Anterior cingulate cortex (tissue), 58 donors: Measurements from ENCODE around the gene CDH23.
A peak's percentile ranks its signal among the peaks of the same experiment; 100 is the strongest.

ENCODE experiments used
- DNase-seq, 58 donors: peaks; one replicate each; lab custom pipeline; 2025; lab: John Stamatoyannopoulos, UW

Gene CDH23

DNA sequence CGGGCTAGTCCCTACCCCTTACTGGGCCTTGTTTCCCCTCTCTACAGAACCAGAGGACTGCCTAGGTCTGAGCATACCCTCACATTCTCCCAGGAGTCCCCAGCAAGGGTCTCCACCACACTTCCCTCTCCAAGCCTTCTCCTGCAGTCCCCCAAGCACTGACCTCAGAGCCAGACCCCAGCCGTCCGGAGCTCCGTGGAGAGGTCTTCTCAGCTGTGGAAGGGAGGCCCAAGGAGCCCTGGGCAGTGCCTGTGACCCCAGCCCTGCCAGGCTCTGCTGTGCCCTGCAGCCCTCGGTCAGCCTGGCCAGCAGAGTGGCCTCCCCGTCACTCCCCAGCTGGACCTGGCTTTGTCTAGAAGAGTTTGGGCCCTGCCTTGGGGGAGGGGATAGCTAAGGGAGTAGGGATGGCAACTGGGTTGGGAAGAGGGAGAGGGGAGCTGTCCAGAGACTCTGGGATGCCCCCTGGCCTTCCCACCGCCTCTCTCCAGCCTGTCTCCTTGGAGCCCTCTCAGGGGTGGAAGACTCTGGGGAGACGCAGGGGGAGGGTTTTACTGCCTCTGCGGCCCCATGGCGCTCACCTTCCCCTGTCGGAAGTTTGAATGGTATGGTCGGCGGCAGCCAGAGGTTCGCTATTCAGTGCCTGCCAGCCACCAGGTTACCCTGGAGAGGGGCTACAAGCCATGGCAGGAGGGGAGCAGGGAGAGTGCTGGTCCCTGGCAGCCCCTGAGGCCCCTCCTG, 322.9 kb downstream of the CDH23 start, which contains the start of gene C10orf105:
TSS of gene C10orf105 (minus strand) at position 315 of the 738 bp plus-strand sequence. CDS start 3,441 bp downstream, outside the sequence.
- peak in 16 of 58 donors; percentile 18 to 83 (median 34) for DNase-seq

DNA sequence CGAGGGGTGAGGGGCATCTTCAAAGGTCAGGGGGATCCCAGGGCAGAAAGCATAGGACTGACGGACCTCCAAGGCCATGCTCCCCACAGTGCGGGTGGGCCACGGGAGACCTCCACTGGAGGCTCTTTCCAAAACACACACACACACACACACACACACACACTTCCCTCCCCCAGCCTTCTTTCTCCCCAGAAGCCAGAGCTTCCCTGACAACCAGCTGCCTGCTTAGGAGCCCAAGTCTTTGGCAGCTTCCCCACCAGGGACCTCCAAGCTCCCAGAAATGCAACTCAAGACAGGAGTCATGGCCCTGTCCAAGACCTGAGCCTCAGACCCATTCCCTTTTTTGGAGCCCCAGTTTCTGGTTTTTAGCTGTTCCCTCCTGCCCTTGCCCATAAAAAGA, 323.6 kb downstream of the CDH23 start:
- DNase-seq, result peak in 3 of 58 donors; percentile 29 to 74 (median 46)

DNA sequence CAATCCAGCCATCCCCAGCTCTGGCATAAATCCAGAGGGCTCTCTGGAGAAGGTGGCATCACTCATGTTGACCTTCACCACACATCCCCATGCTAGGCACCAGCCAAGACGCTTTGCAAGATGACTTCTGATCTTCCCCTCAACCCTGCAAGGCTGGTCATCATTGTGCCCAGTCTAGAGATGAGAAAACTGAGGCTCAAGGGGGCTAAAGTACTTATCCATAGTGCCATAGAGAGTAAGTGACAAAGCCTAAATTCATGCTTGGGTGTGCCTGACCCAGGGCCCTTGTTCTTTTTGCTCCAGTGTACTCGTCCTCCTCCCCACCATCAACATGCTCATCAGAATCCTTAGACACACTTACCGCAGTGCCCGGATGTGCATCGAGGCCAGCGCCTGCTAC, 324.6 kb downstream of the CDH23 start:
- no peak for DNase-seq

DNA sequence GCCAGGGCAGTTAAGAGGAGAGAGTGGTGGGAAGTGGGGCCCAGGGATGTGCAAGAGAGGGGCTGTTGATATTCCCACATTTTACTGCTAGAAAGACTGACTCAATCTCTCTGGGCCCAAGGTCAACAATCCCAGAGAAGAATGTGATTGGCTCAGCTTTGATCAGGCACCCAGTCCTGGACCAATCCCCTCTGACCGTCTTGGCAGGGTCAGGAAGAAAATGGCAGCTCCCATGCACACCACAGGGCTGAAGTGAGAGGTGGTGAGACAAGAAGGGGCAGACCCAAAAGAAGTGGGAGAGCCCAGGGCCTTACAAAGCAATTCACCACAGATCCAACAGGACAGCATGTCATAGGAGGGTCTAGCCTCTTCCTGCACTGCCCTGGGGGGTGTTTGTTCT, 326.1 kb downstream of the CDH23 start:
- DNase-seq, result no peak

DNA sequence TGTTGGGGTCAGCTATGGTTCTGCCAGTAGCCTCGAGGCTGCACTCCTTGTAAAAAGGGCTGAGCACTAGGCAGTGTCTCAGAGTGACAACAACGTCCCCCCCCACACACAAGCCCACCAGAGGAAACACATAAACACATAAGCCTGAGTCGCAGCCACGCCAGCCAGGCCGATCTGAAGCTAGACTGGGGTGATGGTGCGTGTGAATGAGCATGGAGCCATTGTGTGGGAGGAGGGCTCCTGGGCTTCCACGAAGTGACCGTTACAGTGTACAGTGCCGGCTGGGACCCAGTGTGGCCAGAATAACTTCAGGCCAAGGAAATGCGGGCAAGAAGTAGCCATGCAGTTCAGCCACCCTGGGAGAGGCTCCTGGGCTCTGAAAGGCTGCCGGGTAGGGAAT, 326.6 kb downstream of the CDH23 start:
- DNase-seq, result no peak

DNA sequence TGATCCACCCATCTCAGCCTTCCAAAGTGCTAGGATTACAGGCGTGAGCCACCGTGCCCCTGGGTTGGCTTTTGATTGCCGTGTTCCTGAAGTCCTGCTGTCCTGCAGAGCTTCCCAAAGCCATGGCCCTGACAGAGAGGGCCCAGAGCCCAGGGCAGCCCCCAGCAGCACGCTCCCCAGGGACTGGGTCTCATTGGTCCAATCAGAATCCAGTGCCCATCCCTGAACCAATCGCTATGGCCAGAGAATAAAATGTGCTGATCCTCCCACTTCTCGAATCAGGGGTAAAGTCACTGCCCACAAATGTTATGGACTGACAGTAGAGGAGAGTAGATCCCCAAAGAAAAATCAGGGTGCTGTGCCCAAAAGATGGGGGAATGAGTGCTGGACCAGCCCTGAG, 327.8 kb downstream of the CDH23 start:
- DNase-seq, result no peak

DNA sequence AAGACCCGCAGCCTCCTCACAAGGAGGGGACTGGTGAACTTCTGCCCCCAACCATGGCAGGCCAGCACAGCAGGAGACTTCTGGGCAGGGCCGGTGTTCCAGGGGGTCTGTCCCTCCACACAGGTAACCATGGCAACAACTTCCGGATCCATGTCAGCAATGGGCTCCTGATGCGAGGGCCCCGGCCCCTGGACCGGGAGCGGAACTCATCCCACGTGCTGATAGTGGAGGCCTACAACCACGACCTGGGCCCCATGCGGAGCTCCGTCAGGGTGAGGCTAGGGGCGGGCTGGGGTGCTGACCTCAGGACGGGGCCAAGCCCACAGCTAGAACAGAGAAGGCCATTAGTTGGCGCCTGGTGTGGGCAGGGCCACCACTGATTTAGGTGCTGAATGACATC, 328.5 kb downstream of the CDH23 start:
- DNase-seq, result no peak

DNA sequence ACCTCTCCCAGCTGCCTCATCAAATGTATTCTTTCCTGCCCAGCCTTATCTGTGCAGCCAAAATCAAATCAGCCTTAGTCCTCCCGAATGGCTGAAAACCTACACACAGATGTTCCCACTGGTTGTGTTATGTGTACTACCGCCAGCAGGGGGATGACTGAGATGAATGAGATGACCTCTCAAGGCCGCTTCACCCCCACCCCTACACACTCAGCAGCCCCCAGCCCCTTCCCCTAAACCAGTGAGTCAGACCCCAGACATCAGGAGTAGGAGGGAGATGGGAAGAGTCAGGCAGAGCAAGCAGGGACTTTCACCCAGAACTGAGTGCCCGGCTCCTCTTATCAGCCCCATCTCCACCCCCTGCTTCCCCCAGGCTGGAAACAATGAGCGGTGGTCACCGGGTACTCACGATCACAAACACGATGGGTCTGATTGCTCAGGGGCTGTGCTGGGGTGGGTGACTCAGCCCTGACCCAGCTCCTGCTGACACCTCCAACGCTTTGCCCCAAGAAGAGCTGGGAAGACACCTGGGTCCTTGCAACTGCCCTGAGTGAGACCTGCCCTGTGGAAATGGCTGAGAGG, 329.4 kb downstream of the CDH23 start:
- no peak for DNase-seq

DNA sequence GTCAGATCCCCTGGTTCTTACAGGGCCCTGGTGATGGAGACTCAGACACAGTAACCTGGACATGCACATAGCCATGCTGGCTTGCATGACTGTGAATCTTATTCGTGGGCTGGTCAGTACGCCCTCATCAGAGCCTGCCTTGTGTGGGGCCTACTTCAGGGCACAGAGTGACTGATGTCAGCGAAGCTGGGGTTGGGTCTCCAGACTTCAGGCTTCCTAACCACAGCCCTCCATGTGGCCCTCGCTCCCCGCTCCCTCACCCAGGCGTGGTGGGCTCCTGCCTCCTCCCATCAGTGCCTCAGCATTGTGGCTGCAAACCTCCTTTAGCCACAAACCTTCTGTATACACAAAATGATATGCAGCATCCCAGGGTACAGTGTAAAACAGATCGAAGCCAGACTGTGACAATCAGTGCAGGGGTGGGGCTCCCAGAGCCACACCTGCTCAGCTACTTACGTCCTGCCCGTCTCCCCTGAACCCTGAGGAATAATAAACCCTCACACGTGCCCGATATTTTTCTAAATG, 329.9 kb downstream of the CDH23 start:
- no peak for DNase-seq

DNA sequence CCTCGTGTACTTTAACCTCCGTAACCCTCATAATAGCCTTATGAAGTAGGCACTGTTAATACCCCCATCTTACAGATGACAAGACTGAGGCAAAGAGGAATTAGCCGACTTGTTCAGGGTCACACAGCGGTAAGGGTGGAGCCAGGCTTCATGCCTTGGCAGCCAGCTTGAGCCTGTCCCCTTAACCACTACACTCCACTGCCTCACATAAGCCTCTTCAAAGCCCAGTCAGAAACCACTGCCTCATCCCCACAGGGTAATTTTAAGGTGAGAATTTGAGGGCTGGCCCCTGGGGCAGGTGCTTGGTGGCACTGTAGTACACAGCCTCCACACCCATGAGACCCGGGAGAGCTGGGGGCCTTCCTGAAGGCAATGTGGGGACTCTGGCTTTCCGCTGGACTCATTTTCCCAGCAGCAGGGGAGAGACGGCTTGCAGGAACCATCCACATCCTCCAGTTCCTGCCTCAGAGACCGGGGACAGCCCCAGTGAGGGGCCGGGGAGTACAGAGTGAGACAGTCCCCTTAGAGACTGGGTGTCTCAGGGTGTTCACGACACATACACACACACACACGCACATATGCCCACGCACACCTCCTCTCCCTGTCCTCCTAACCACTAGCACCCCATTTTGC, 330.5 kb downstream of the CDH23 start:
- DNase-seq, result no peak

DNA sequence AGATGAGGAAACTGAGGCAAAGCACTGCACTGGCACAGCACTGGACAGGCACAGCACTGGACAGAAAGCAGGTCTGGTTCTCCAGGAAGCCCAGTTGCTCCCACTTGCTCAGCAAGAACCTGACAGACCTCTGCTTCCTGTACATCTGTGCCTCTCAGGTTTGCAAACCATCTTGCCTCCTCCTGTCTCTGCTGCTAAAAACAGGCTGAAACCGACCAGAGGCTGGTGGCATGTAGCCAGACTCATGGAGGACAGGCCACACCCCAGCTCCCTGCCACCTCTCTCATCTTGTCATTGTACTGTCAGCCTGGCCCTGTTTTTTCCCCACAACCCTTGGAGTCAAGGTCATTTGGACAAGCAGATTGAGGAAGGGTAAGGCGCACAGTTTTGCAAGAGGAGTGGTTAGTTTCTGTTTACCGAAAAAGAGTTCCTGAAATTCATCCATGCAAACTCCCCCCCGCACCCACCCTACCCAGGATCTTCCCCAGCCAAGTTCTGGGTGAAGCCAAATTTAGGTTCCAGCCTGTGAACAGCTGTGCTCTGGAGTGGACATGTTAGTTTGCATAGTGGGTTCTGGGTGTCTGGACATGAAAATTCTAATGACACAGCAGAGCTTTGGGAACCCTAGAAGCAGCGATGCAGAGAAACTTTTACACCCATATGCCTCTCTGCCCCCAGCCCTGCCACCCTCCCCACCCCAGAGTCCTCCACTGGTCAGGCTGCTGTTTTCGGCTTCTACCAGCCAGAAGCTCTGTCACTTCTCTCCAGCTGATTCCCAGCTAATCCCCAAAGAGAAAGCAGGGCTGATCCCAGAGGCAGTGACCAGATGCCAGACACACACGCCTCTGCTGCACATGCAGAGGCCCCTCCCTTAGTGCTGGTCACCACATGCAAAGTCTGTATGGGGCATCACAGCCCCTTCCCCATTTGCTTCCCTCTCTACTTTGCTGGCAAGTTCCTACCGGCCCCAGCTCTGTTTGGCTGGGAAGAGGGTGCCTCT, 331.3 kb downstream of the CDH23 start:
- DNase-seq, result peak in 6 of 58 donors; percentile 10 to 63 (median 20)

DNA sequence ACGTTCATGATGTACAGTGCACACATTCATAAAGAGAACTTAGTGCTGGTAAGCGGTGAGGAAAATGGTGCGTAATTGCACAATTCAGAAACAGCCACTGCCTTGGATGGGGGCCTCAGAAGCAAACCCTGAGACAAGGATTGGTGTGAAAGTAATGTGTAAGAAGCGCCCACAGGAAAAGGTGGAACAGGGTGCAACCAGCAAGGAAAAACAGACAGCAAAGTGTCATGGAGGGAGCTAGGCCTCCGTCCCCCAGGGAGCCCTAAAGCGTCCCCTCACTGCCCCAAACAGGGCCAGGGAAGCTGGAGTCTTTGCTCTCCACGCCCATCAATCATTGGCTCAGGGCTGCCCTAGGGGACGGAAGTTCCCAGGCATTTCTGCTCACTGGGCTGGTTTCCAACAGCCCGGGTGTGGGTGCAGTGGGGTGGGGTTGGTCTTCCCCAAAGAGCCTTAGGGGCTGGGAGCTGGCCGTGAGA, 332.5 kb downstream of the CDH23 start:
- DNase-seq, result peak in 3 of 58 donors; percentile 18 to 36 (median 21)

DNA sequence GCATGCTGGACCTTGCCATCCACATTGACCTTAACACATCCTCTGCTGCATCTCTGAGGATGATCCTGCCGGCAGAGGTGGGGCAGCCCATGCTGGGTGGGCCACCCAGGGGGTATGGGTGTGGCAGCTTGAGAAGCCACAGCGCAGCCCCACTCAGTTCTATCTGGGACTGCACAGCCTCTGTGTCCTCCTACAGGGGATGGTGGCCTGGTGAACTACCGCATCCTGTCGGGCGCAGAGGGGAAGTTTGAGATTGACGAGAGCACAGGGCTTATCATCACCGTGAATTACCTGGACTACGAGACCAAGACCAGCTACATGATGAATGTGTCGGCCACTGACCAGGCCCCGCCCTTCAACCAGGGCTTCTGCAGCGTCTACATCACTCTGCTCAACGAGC, 335.1 kb downstream of the CDH23 start:
- DNase-seq, result no peak

DNA sequence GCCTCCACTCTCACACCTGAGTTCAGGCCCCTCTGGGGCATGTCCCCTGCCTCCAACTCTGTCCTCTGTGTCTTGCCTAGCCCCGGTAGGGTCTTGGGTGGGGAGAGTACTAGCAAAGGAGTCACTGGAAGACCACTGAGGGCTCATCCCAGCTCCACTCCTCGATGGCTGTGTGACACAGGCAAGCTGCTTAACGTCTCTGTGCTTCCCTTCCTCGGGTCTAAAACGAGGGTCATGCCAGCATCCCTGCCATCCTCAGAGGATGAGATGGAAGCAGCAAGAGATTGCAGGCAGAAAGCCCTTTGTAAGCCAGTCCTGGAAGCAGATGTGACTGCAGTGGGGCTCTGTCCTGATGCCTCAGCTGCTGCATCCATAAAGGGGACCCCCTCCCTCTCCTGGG, 338.1 kb downstream of the CDH23 start:
- DNase-seq, result no peak

DNA sequence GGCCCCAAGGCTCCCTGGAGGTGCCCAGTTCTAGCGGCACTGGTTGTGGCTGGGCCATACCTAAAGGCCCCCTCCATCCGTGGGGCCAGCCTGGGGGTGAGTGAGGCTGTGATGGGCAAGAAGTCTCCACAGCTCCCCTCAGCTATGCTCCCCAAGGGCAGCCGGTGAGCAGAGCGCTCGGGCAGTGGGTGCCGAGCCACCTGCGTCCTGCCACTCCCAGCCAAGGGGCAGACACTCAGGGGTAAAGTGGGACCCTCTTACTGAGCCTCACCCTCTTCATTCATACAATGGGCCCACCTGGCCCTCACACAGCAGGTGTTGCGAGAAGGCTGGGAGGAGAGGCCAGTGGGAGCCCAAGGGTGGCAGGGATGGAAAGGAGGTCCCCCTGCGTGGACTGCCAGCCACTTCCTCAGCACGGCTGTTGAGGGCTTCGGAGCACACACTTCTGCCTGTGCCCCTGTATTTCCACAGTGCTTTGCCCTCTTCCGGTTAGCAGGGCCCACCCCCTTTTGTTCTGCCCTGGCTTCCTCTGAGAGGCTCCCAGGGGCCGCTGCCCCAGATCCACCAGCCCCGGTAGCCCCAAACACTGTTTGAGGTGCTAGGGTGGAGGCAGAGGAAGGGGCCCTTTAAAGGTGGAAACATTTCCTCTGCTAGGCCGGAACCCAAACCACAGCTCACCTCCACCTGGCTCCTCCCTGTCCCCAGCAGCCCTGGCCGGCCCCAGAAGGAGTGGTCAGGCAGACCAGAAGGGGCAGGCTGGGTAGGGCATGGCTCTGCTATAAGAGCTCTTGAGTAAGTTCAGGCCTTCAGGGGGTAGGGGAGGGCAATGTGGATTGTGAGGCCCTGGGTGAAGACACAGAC, 339.2 kb downstream of the CDH23 start:
- DNase-seq, result peak in 1 of 58 donors; percentile 21

DNA sequence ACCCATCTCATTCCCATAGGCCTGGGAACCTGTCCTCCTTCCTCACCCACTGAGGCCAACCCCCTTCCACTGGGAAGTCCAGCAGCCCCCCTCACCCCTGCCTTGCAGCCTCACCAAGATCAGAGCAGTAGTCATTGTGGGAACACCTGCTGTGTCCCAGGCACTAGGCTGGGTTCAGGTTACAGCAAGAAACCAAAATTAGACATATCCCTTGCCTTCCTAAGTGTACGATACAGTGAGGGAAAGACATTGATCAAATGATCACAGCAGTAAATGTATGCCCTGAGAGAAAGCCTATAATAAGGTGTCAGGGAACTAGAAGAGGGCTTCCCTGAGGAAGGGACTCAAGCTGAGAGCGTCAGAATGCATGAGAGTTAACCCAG, 339.8 kb downstream of the CDH23 start:
- DNase-seq, result no peak

DNA sequence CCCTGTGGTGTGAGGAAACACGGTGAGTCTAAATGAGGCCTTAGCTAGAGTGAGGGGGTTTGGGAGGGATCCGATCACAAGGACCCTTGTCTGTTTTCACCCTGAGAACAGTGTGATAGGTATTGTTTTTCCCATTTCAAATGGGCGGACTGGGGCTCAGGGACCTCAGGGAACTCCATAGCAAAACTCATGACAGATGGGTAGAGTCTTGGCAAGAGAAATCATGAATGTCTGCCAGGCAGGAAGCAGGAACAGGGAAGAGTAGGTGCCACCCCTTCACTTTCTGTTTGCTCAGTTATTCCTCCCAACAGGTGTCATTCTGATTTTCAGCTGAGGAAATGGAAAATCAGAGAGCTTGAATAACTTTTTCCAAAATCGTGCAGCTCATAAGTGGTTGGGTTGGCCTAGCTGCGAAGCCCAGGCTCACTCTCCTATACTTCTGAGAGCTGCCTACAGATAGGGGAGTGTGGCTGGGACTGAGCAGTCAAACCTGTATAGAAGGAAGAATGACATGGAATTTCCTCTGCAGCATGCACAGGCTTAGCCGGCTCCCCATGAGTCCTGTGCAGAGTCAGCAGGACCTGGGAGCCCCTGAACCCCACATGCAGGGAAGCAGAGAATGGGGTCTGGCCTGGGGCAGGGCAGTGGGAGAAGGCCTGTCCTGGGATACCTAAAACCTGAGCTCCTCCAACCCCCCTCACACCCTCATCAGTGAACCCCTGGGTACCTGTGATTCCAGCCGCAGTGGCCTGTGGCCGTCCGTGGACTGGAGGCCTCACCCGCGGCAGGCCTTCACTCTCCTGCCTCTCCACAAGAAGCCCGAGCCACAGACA, 340.5 kb downstream of the CDH23 start:
- DNase-seq, result no peak

DNA sequence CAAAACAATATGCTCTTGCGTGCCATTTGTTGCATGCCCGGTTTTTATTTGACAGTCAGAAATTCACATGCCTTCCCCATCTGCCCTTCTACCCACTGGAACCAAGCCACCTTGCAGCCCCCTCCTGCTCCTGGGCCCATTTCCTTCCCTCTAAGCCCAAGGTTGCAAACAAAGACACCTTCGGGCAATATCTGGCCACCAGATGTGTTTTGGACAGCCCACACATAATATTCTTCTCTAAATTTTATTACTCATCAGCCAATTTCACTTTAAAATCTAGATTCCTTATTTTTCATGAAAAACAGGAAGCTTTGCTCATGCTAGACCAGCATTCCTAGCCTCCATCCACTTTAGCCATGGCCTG, 341.1 kb downstream of the CDH23 start:
- DNase-seq, result no peak
